HL-60 (cell line): ENCODE measurements around the gene CCNB3.

Experiments used
- CTCF ChIP-seq: IDR thresholded peaks from one replicate; pipeline ENCODE4 v1.5.1; 2011; ENCODE audit warnings: low read length, control low read depth, inconsistent platforms; ENCODE audit not compliant: insufficient read depth
- GABPA ChIP-seq: IDR thresholded peaks from 2 replicates; pipeline ENCODE4 v1.6.1; 2012; ENCODE audit warnings: low read depth
- POLR2AphosphoS5 ChIP-seq: IDR thresholded peaks from 2 replicates; pipeline ENCODE4 v1.6.1; 2012; ENCODE audit warnings: low read depth
- SPI1 ChIP-seq: IDR thresholded peaks from 2 replicates; pipeline ENCODE4 v1.6.1; 2012; ENCODE audit warnings: low read depth, mild to moderate bottlenecking, borderline replicate concordance

DNA sequence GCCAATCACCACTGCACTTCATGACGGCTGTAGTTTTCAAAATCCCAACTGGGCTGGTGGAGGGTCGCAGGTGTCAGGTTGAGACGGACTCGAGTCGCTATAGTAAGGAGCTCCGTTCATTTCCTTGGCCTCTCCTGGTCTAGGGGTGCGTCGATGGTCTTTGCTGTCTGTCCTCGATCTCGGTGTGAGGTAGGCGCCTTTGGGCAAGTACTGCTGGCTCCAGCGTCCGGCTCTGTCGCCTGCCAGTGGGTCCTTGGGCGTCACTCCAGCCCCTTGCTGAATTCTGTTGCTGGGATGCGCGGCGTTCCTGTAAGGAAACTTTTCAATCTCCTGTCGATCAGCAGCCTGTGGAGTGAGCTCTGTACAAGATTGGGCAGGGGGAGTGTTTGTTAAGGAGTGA lies 76.7 kb downstream of the CCNB3 start:
- TF ChIP-seq POLR2AphosphoS5 (no peak), CTCF (no peak), SPI1 (no peak), GABPA (no peak)
